Urinary bladder (tissue), 4 donors: ENCODE data around the gene DNAI1. TPM values are rescaled to one million over a fixed set of nuclear protein-coding genes. Genes with fewer than 3 reads are reported as not detected.
"Not testable (repeated sequence)": the region's sequence is repeated elsewhere in the genome, so short reads cannot be mapped to it uniquely, and the experiment has no call there.

ENCODE experiments used
- DNase-seq: peaks from one replicate; pipeline ENCODE4 v3.0.0-alpha.2; 2015; ENCODE audit errors: extremely low spot score
- H3K27ac ChIP-seq: one replicate; pipeline ENCODE4 v1.5.1; 2013; ENCODE audit warnings: low read depth, mild to moderate bottlenecking, moderate library complexity
- H3K36me3 ChIP-seq: one replicate; pipeline ENCODE4 v1.6.1; 2013; ENCODE audit warnings: mild to moderate bottlenecking, moderate library complexity; ENCODE audit not compliant: insufficient read depth
- H3K4me1 ChIP-seq: one replicate; pipeline ENCODE4 v1.6.1; 2013; ENCODE audit warnings: mild to moderate bottlenecking, moderate library complexity; ENCODE audit not compliant: insufficient read depth
- H3K4me3 ChIP-seq: one replicate; pipeline ENCODE4 v1.5.1; 2013; ENCODE audit warnings: low read depth, low read length
- WGBS: extraction: QIAGEN DNeasy Blood & Tissue Kit; methylation state at CpG from one replicate; pipeline ENCODE4 v1.1.7; 2013; 5-methylcytosine and 5-hydroxymethylcytosine counted together
- polyA plus RNA-seq: library from polyadenylated mRNA; stranded (reverse); fragments of 200-250 nt; gene quantifications from one replicate; pipeline ENCODE4 v1.2.3, GENCODE V29; 2013
- total RNA-seq: library from RNA; depleted of rRNA; stranded (reverse); fragments of >200 nt; gene quantifications from one replicate; pipeline ENCODE4 v1.2.3, GENCODE V29; 2014
- donor health status: healthy with polysubstance abuse.
- donor health status: healthy.

DNAI1 gene
- total and polyA plus RNA-seq, 2 donors: 0.11 TPM; not detected in 1

- not testable (repeated sequence) for H3K27ac ChIP-seq, H3K4me1 ChIP-seq, DNase-seq, H3K36me3 ChIP-seq, H3K4me3 ChIP-seq
- WGBS: 79% methylated on average over 8 of the region's 8 CpGs
Observed at GRCh38 chr9:34532041-34532440, 73.4 kb downstream of the DNAI1 start.

- DNase-seq: no peak
- H3K4me1 ChIP-seq: no peaks in the 10 kb centered on the region
- no peaks in the 10 kb centered on the region for H3K36me3 ChIP-seq
- no peak overlapping the region for H3K4me3 ChIP-seq
- H3K27ac ChIP-seq: no peak overlapping the region
- WGBS: 57% methylated on average over 7 of the region's 7 CpGs
Observed at GRCh38 chr9:34536685-34537084, 78.1 kb downstream of the DNAI1 start.

- Histone ChIP-seq H3K36me3 (no peaks in the 10 kb centered on the region), H3K4me3 (no peak overlapping the region), H3K4me1 (no peaks in the 10 kb centered on the region), H3K27ac (no peak overlapping the region)
- DNase-seq: no peak
- 52% methylated on average over 2 of the region's 2 CpGs for WGBS
Observed at GRCh38 chr9:34540827-34541226, 82.2 kb downstream of the DNAI1 start.

GRCh38 chr9:34541540-34541939 is 82.9 kb downstream of the DNAI1 start:
- Histone ChIP-seq H3K4me3 (no peak overlapping the region), H3K4me1 (no peaks in the 10 kb centered on the region), H3K27ac (no peak overlapping the region), H3K36me3 (no peaks in the 10 kb centered on the region)
- DNase-seq: no peak
- WGBS: 82% methylated on average over 7 of the region's 7 CpGs

GRCh38 chr9:34544035-34544434 is 85.4 kb downstream of the DNAI1 start:
- Histone ChIP-seq H3K4me3 (no peak overlapping the region), H3K27ac (no peak overlapping the region), H3K36me3 (no peaks in the 10 kb centered on the region), H3K4me1 (no peaks in the 10 kb centered on the region)
- 64% methylated on average over 5 of the region's 5 CpGs for WGBS
- DNase-seq: no peak

- no peak overlapping the region for H3K27ac ChIP-seq
- no peaks in the 10 kb centered on the region for H3K4me1 ChIP-seq
- no peak for DNase-seq
- no peaks in the 10 kb centered on the region for H3K36me3 ChIP-seq
- H3K4me3 ChIP-seq: no peak overlapping the region
- 88% methylated on average over 6 of the region's 6 CpGs for WGBS
Observed at GRCh38 chr9:34545497-34545896, 86.9 kb downstream of the DNAI1 start.

- WGBS: 76% methylated on average over 7 of the region's 7 CpGs
- Histone ChIP-seq H3K4me3 (no peak overlapping the region), H3K27ac (no peak overlapping the region), H3K4me1 (no peaks in the 10 kb centered on the region), H3K36me3 (no peaks in the 10 kb centered on the region)
- no peak for DNase-seq
Observed at GRCh38 chr9:34546102-34546833, 87.7 kb downstream of the DNAI1 start.

- no peak for DNase-seq
- 62% methylated on average over 16 of the region's 16 CpGs for WGBS
- H3K4me3 ChIP-seq: no peak overlapping the region
Observed at GRCh38 chr9:34546834-34547827, 88.5 kb downstream of the DNAI1 start.

GRCh38 chr9:34547960-34548611 is 89.5 kb downstream of the DNAI1 start:
- Histone ChIP-seq H3K4me1 (no peaks in the 10 kb centered on the region), H3K36me3 (no peaks in the 10 kb centered on the region), H3K27ac (no peak overlapping the region), H3K4me3 (no peak overlapping the region)
- no peak for DNase-seq
- 13% methylated on average over 13 of the region's 13 CpGs for WGBS

More at GRCh38 chr9:34546834-34547827, 88.5 kb downstream of the DNAI1 start:
- Histone ChIP-seq H3K27ac (no peak overlapping the region), H3K36me3 (no peaks in the 10 kb centered on the region), H3K4me1 (no peaks in the 10 kb centered on the region)

GRCh38 chr9:34549407-34549732 is 90.8 kb downstream of the DNAI1 start:
- no peak for DNase-seq
- H3K27ac ChIP-seq: no peak overlapping the region
- H3K4me1 ChIP-seq: no peaks in the 10 kb centered on the region
- no peaks in the 10 kb centered on the region for H3K36me3 ChIP-seq
- 90% methylated on average over 5 of the region's 5 CpGs for WGBS
- H3K4me3 ChIP-seq: no peak overlapping the region

GRCh38 chr9:34550016-34550680 is 91.5 kb downstream of the DNAI1 start:
- H3K36me3 ChIP-seq: no peaks in the 10 kb centered on the region
- H3K4me3 ChIP-seq: no peak overlapping the region
- no peak overlapping the region for H3K27ac ChIP-seq
- 84% methylated on average over 12 of the region's 12 CpGs for WGBS
- DNase-seq: no peak
- H3K4me1 ChIP-seq: no peaks in the 10 kb centered on the region

GRCh38 chr9:34550681-34551270 is 92.2 kb downstream of the DNAI1 start:
- Histone ChIP-seq H3K4me1 (no peaks in the 10 kb centered on the region), H3K36me3 (no peaks in the 10 kb centered on the region), H3K27ac (no peak overlapping the region), H3K4me3 (no peak overlapping the region)
- 88% methylated on average over 5 of the region's 5 CpGs for WGBS
- DNase-seq: no peak
